SH-SY5Y (cell line): ENCODE results near the gene SH3YL1.

Source experiments
- GATA2 ChIP-seq: IDR thresholded peaks from 2 replicates; pipeline ENCODE4 v1.6.1; 2011; ENCODE audit warnings: mild to moderate bottlenecking, low read depth, low read length
- GATA3 ChIP-seq: IDR thresholded peaks from 2 replicates; pipeline ENCODE4 v1.6.1; 2011; ENCODE audit warnings: low read depth, mild to moderate bottlenecking, low read length, moderate library complexity

SH3YL1 gene

GRCh38 chr2:175880-176820, 87.7 kb downstream of the SH3YL1 start:
- TF ChIP-seq GATA2 (no peak), GATA3 (no peak)

GRCh38 chr2:175161-175786, 88.6 kb downstream of the SH3YL1 start:
- TF ChIP-seq GATA3 (no peak), GATA2 (no peak)

- TF ChIP-seq GATA3 = no peak
- no peak for TF ChIP-seq GATA2
These were observed 94.1 kb downstream of the SH3YL1 start for GRCh38 chr2:169741-170140.
